ENCODE results near the gene INPP4B. TPM values are rescaled to one million over a fixed set of nuclear protein-coding genes. Genes with fewer than 3 reads are reported as not detected.

Gene INPP4B
- total RNA-seq, 1 donor, result 54.2 TPM

GRCh38 chr4:142567620-142568451 is 278.3 kb downstream of the INPP4B start:
- DNase-seq (ENCODE audit: low read depth), result peak; percentile 68
- no peak for TF ChIP-seq CTCF (IDR thresholded peaks at IDR 0.05; ENCODE audit: insufficient read depth, low read length)
- peak overlapping the region; percentile 32 for H3K4me3 ChIP-seq (ENCODE audit: low read depth, low read length)

GRCh38 chr4:142567199-142567598 is 278.9 kb downstream of the INPP4B start:
- no peak for TF ChIP-seq CTCF (IDR thresholded peaks at IDR 0.05; ENCODE audit: insufficient read depth, low read length)
- DNase-seq (ENCODE audit: low read depth), result no peak
- H3K4me3 ChIP-seq (ENCODE audit: low read depth, low read length), result no peak overlapping the region

- TF ChIP-seq CTCF (IDR thresholded peaks at IDR 0.05; ENCODE audit: insufficient read depth, low read length), result no peak
- no peak overlapping the region for H3K4me3 ChIP-seq (ENCODE audit: low read depth, low read length)
- no peak for DNase-seq (ENCODE audit: low read depth)
Measured at GRCh38 chr4:142566777-142567176, 279.3 kb downstream of the INPP4B start.

- H3K4me3 ChIP-seq (ENCODE audit: low read depth, low read length), result no peak overlapping the region
- no peak for TF ChIP-seq CTCF (IDR thresholded peaks at IDR 0.05; ENCODE audit: insufficient read depth, low read length)
- DNase-seq (ENCODE audit: low read depth), result no peak
Measured at GRCh38 chr4:142566243-142566642, 279.9 kb downstream of the INPP4B start.

- no peak overlapping the region for H3K4me3 ChIP-seq (ENCODE audit: low read depth, low read length)
- TF ChIP-seq CTCF (IDR thresholded peaks at IDR 0.05; ENCODE audit: insufficient read depth, low read length), result no peak
- no peak for DNase-seq (ENCODE audit: low read depth)
Measured at GRCh38 chr4:142565771-142566170, 280.3 kb downstream of the INPP4B start.

GRCh38 chr4:142563682-142564291 is 282.3 kb downstream of the INPP4B start:
- TF ChIP-seq CTCF (IDR thresholded peaks at IDR 0.05; ENCODE audit: insufficient read depth, low read length), result no peak
- no peak for DNase-seq (ENCODE audit: low read depth)

More at GRCh38 chr4:142563682-142564291, 282.3 kb downstream of the INPP4B start:
- no peak overlapping the region for H3K4me3 ChIP-seq (ENCODE audit: low read depth, low read length)
